Activated CD4-positive, alpha-beta T cell treated with anti-CD3 and anti-CD28 coated beads for 36 hours (primary cell): ENCODE results near the gene AASDHPPT. TPM values are rescaled to one million over a fixed set of nuclear protein-coding genes. Genes with fewer than 3 reads are reported as not detected.

Source experiments
- ATAC-seq: fragments of 200-7000 bp; cut with Tn5 transposase; one replicate; pipeline ENCODE4 v1.10.0; 2021; ENCODE audit warnings: mild to moderate bottlenecking, moderate library complexity
- CTCF ChIA-PET: fragments of 350-600 bp; sonication (Branson Sonifier 250); formaldehyde crosslinking; loops from one replicate; lab custom pipeline; 2021; ENCODE audit warnings: antibody characterized with exemption; lab: Charles Lee
- POLR2A ChIA-PET: fragments of 350-600 bp; sonication (Branson Sonifier 250); formaldehyde crosslinking; loops from one replicate; lab custom pipeline; 2021; ENCODE audit warnings: antibody characterized with exemption, inconsistent platforms; lab: Charles Lee
- DNase-seq: peaks from one replicate; pipeline ENCODE4 v3.0.0-alpha.2; 2020
- H3K27ac Mint-ChIP-seq: one replicate; pipeline ENCODE4 v1.8.0; 2021; ENCODE audit warnings: mixed read lengths
- H3K27me3 Mint-ChIP-seq: one replicate; pipeline ENCODE4 v1.8.0; 2021; ENCODE audit warnings: mixed read lengths
- H3K36me3 Mint-ChIP-seq: one replicate; pipeline ENCODE4 v1.8.0; 2021; ENCODE audit warnings: low read depth, mixed read lengths
- H3K4me1 Mint-ChIP-seq: one replicate; pipeline ENCODE4 v1.8.0; 2021; ENCODE audit warnings: mixed read lengths
- H3K4me3 Mint-ChIP-seq: one replicate; pipeline ENCODE4 v1.8.0; 2021; ENCODE audit warnings: mild to moderate bottlenecking, moderate library complexity, mixed read lengths
- H3K9me3 Mint-ChIP-seq: one replicate; pipeline ENCODE4 v1.8.0; 2021; ENCODE audit warnings: low read depth, mixed read lengths
- intact Hi-C, 2 experiments: fragments of 100-400 bp; cut with DNase I in 1 of 2; cut with micrococcal nuclease in 1 of 2; formaldehyde crosslinking; loops; one replicate each; pipeline versions ENCODE4 v1.14.2 to v1.15.1; 2022 to 2024; cut with DNase I, micrococcal nuclease
- total RNA-seq, 2 experiments: library from RNA; stranded (reverse); gene quantifications; one replicate each; pipeline ENCODE4 v1.2.3, GENCODE V29; 2021

The AASDHPPT gene
- total RNA-seq, 2 experiments from 2014 or later = 28.7 to 51.0 TPM

DNA sequence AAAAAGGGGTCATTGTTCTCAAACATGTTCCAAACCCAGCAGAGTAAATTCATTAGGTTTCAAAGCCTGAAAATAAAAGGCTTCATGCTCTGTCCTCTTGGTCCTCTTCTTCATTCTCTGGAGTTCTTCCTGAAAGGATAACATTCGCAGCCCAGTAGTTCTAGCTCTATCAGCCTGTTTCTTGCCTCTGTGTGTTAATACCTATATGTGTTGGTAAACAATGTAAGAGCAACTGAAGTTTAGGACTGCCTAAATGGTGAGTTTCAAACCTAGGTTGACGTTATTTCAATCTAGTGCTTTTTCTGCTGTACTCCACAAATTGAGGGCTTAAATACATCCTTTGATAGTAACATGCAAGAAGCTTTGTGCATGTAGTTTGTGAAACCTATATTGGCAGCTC is 9.4 kb downstream of the AASDHPPT start:
- intact Hi-C loops = loop anchor here in 1 of 2 experiments (5.0 kb wide), 1 partner anchor 950 kb away; no protein-coding TSS in a partner anchor
- no peaks in the 10 kb centered on the region for H3K9me3 Mint-ChIP-seq

DNA sequence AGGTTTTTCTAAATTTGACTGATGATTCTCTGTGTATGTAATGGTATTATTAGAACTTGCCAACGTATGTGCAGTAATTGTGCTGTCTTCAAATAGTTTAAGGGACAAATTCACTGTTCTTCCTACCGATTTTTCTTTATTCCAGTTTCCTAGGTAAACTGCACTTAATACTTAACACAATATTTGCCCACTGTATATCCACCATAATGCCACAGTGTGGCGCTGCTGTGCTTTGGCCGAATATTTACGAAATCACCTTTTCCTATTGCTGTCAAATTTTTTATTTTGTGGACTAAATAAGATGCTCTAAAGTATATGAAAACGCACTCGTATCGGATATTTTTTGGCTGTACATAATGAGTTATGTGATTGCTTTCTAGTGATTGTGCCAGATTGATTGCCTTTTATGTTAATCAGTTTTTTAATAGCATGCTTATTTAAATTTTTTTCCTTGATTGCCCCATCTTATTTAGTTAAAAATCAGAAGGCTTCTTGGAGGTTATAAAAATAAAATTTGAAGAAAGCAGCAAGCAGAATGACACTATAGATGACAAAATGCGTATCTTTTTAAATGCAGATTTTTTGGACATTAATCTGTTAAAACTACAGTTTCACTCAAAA is 10.5 kb downstream of the AASDHPPT start:
- Mint-ChIP-seq H3K4me1 (peaks cover 64% of the 10 kb centered on the region), H3K4me3 (no peak overlapping the region), H3K27me3 (no peaks in the 10 kb centered on the region), H3K36me3 (peaks cover 32% of the 10 kb centered on the region), H3K27ac (no peak overlapping the region), H3K9me3 (no peaks in the 10 kb centered on the region)
- intact Hi-C loops = loop anchor here in 1 of 2 experiments (2.0 to 5.0 kb wide), 2 partner anchors 45 to 949 kb away; no protein-coding TSS in a partner anchor
- ATAC-seq (no peak), DNase-seq (peak; percentile 70)
- ChIA-PET POLR2A (no interaction called here), CTCF (interaction anchor here (0.6 to 1.6 kb wide), 5 partner anchors 9 to 78 kb away, joined by 3 to 8 read pairs (median 3); partner anchors contain the start of genes AASDHPPT and KBTBD3)

More for the DNA sequence above, 9.4 kb downstream of the AASDHPPT start:
- CTCF ChIA-PET = interaction anchor here (0.6 to 1.6 kb wide), 6 partner anchors 8 to 818 kb away, joined by 3 to 8 read pairs (median 4); partner anchors contain the start of genes AASDHPPT and KBTBD3
- ATAC-seq = no peak
- no peak for DNase-seq
- Mint-ChIP-seq H3K4me1 (peaks cover 58% of the 10 kb centered on the region), H3K27ac (no peak overlapping the region), H3K4me3 (no peak overlapping the region), H3K27me3 (no peaks in the 10 kb centered on the region), H3K36me3 (peaks cover 26% of the 10 kb centered on the region)
- POLR2A ChIA-PET = no interaction called here

DNA sequence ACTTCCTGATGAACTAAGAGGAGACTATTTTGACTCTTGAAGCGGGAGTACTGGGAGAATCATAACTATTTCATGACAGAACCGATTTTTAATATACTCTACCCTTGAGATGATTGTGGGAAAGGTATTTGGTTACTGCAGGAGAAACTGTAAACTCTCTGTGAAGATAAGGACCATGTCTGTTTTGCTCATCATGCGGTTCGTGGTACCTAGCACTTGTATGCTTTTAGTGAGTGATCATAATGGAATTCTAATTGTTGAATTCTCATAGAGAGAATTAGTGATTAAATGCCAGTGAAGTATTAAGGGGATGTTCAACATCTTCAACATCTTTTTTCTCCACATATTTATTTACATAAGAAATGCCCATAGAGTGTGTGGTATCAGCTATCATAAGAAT is 11.4 kb downstream of the AASDHPPT start:
- ChIA-PET POLR2A (no interaction called here), CTCF (no interaction called here)
- intact Hi-C loops = loop anchor here in 1 of 2 experiments (2.0 to 5.0 kb wide), 2 partner anchors 44 to 948 kb away; no protein-coding TSS in a partner anchor
- DNase-seq = no peak
- H3K27me3 Mint-ChIP-seq = no peaks in the 10 kb centered on the region
- H3K4me3 Mint-ChIP-seq = no peak overlapping the region
- peaks cover 29% of the 10 kb centered on the region for H3K36me3 Mint-ChIP-seq
- H3K4me1 Mint-ChIP-seq = peaks cover 59% of the 10 kb centered on the region
- no peaks in the 10 kb centered on the region for H3K9me3 Mint-ChIP-seq
- H3K27ac Mint-ChIP-seq = no peak overlapping the region
- ATAC-seq = no peak

DNA sequence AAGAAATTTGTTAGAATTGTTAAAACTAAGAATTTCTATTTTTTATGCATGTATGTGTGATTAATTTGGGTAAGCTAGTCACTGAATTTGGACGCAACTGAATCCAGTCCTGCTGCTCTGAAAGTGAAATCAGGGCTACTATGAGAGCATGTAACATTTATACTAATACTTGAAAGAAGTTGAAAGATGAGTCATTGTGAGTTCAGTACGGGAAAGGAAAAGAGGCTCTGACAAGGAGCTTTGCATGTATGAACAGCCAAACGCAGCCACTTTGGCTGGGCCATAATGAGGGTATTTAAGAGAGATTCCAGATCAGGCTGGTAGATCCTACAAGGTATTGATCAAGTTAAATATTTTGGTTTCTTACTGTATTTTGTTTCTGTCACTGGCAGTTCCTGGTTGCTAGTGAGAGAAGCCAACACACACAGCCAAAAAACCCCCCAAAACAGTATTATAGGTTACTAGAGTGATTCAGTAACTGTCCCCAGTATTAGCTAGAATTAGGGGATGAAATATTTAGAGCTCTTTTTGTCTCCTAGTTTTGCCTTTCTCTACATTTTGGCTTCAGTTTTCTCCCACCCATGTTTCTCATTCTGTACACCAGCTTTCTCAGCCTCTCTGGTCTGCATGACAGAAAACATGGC is 14.1 kb downstream of the AASDHPPT start:
- intact Hi-C loops = loop anchor here (1.0 to 5.0 kb wide), 3 partner anchors 13 to 69 kb away; partner anchors contain the start of genes AASDHPPT (in 1 of the 2), KBTBD3 (in 1 of the 2) and MSANTD4 (in 1 of the 2)
- H3K27me3 Mint-ChIP-seq = no peaks in the 10 kb centered on the region
- POLR2A ChIA-PET = interaction anchor here (1.6 kb wide), 1 partner anchor 11 kb away, joined by 4 read pairs; no protein-coding TSS in a partner anchor
- peaks cover 47% of the 10 kb centered on the region for H3K4me1 Mint-ChIP-seq
- H3K9me3 Mint-ChIP-seq = no peaks in the 10 kb centered on the region
- H3K4me3 Mint-ChIP-seq = no peak overlapping the region
- DNase-seq (peak; percentile 47), ATAC-seq (peak; percentile 99)
- H3K36me3 Mint-ChIP-seq = peaks cover 41% of the 10 kb centered on the region
- CTCF ChIA-PET = interaction anchor here (0.6 to 1.7 kb wide), 8 partner anchors 11 to 500 kb away, joined by 3 to 5 read pairs (median 4); partner anchors contain the start of genes AASDHPPT and KBTBD3
- H3K27ac Mint-ChIP-seq = peak overlapping the region; percentile 74

DNA sequence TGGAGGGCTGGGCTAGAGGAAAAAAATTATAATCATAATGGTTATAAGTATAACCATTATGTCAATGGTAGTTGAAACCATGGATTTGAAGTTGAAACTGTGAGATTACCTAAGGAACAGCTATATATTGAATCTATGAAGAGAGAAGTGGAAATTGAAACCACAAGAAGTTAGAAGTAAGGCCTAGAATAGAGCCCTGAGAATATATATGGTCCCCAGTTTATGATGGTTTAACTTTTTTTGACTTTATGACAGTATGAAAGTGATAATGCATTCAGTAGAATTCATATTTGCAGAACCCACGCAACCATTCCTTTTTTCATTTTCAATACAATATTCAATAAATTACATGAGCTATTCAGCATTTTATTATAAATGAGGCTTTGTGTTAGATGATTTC is 15.0 kb downstream of the AASDHPPT start:
- no peak for ATAC-seq
- H3K27me3 Mint-ChIP-seq = no peaks in the 10 kb centered on the region
- H3K27ac Mint-ChIP-seq = peak overlapping the region; percentile 74
- DNase-seq = no peak
- H3K4me3 Mint-ChIP-seq = no peak overlapping the region
- POLR2A ChIA-PET = interaction anchor here (1.6 kb wide), 1 partner anchor 11 kb away, joined by 4 read pairs; no protein-coding TSS in a partner anchor
- peaks cover 41% of the 10 kb centered on the region for H3K4me1 Mint-ChIP-seq
- no peaks in the 10 kb centered on the region for H3K9me3 Mint-ChIP-seq
- intact Hi-C loops = loop anchor here in 1 of 2 experiments (5.0 kb wide), 1 partner anchor 70 kb away; the partner anchor contains the start of gene MSANTD4
- CTCF ChIA-PET = interaction anchor here (0.6 to 1.6 kb wide), 4 partner anchors 10 to 15 kb away, joined by 3 to 4 read pairs (median 4); partner anchors contain the start of genes AASDHPPT and KBTBD3
- H3K36me3 Mint-ChIP-seq = peaks cover 48% of the 10 kb centered on the region

DNA sequence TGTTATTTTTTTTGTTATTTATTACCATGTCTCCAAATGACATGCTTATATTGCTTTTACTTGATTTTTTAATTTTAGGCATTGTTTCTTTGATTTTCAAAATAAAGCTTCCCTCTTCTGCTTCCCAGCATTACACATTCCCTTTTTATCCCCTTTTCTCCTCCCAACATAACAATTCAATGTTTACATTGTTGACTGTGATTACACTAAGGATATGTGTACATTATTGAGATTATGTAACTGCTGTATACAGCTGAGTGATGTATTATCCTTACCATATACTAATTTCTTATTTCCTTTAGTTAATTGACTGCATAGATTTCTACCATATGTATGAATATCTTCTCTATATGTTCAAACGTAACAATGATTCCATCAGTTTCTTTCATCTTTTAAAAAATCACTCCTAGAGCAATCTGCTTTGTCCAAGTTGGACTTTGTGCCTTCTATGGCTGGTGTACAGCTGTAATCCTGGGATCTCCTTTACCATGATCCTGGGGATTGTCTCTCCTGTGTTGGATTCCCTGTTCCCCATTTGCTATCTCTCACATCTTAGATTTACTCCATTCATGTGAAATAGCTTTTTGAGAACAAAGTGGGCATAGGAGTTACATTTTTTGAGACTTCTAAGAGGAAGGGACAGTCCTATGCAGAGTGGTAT is 21.6 kb downstream of the AASDHPPT start:
- Mint-ChIP-seq H3K27me3 (no peaks in the 10 kb centered on the region), H3K36me3 (peaks cover 28% of the 10 kb centered on the region), H3K27ac (no peak overlapping the region), H3K9me3 (no peaks in the 10 kb centered on the region), H3K4me3 (no peak overlapping the region), H3K4me1 (no peaks in the 10 kb centered on the region)
- ChIA-PET POLR2A (no interaction called here), CTCF (interaction anchor here (1.7 kb wide), 1 partner anchor 22 kb away, joined by 4 read pairs; the partner anchor contains the start of genes AASDHPPT and KBTBD3)
- ATAC-seq (no peak), DNase-seq (no peak)
- intact Hi-C loops = no loop called here

DNA sequence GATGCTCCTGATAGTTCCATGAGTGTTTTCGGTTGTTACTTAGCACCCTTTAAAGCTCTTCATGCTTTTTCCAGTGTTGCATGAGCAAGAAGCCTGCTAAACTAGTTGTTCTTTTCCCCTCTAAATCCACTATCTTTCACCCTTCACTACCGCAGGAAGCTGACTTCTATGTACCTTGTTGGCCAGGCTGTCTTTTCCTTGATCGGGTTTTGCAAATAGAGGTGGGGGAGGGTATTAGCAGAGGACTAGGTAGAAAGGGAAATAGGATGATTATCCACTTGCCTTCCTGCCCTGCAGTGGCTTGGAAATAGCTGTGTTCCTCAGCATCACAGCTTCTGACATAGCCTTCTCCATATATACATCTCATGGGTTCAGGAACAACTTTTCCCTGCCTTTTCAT is 23.9 kb downstream of the AASDHPPT start:
- DNase-seq (no peak), ATAC-seq (no peak)
- no peak overlapping the region for H3K27ac Mint-ChIP-seq
- peaks cover 16% of the 10 kb centered on the region for H3K36me3 Mint-ChIP-seq
- ChIA-PET POLR2A (interaction anchor here (0.6 kb wide), 1 partner anchor 575 kb away, joined by 7 read pairs; no protein-coding TSS in a partner anchor), CTCF (interaction anchor here (0.8 to 1.3 kb wide), 2 partner anchors 14 to 25 kb away, joined by 3 read pairs; no protein-coding TSS in a partner anchor)
- no peaks in the 10 kb centered on the region for H3K4me1 Mint-ChIP-seq
- H3K4me3 Mint-ChIP-seq = no peak overlapping the region
- no peaks in the 10 kb centered on the region for H3K27me3 Mint-ChIP-seq
- intact Hi-C loops = no loop called here
- H3K9me3 Mint-ChIP-seq = no peaks in the 10 kb centered on the region

DNA sequence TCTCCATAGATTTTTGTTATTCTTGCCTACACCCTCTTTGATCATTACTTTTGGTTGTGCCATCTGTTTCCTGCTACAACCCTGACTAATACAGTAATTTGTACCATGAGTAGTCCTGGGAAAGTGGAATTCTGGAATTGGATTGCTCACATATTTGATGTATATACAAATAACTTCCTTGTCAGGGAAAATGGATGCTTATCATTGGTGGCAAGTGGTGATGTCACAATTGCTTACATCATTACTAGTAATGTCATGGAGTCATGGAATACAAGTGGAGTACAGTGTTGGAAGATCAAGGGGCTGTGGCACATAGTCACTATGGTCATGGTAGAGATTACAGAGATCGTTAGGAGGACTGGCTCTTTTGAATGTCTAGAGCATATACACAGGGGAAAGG is 24.4 kb downstream of the AASDHPPT start:
- no peak overlapping the region for H3K4me3 Mint-ChIP-seq
- POLR2A ChIA-PET = no interaction called here
- no peaks in the 10 kb centered on the region for H3K27me3 Mint-ChIP-seq
- no peak for DNase-seq
- no peaks in the 10 kb centered on the region for H3K4me1 Mint-ChIP-seq
- CTCF ChIA-PET = interaction anchor here (0.7 to 0.8 kb wide), 2 partner anchors 10 to 15 kb away, joined by 3 read pairs; no protein-coding TSS in a partner anchor
- no peaks in the 10 kb centered on the region for H3K9me3 Mint-ChIP-seq
- no peak overlapping the region for H3K27ac Mint-ChIP-seq
- no peak for ATAC-seq
- intact Hi-C loops = no loop called here
- peaks cover 11% of the 10 kb centered on the region for H3K36me3 Mint-ChIP-seq

DNA sequence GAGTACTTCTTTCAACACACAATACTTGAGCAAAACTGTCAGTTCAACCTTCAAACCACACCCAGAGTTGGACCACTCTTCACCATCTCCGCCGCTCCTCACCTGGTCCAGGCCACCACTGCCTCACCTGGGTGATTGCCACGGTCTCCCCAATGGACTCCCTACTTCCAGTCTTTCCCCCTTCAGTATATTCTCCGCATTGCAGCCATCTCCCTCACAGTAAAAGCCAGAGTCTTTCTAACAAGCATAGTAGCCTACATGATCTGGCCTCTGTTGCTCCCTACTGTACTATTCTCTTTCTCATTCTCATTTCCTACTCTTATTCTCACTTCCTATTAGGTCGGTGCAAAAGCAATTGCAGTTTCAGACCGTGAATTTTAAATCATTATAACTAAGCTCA is 28.5 kb downstream of the AASDHPPT start:
- no peaks in the 10 kb centered on the region for H3K27me3 Mint-ChIP-seq
- H3K9me3 Mint-ChIP-seq = no peaks in the 10 kb centered on the region
- H3K36me3 Mint-ChIP-seq = no peaks in the 10 kb centered on the region
- H3K4me1 Mint-ChIP-seq = no peaks in the 10 kb centered on the region
- CTCF ChIA-PET = no interaction called here
- POLR2A ChIA-PET = no interaction called here
- intact Hi-C loops = no loop called here
- H3K4me3 Mint-ChIP-seq = no peak overlapping the region
- no peak for ATAC-seq
- no peak overlapping the region for H3K27ac Mint-ChIP-seq
- no peak for DNase-seq

DNA sequence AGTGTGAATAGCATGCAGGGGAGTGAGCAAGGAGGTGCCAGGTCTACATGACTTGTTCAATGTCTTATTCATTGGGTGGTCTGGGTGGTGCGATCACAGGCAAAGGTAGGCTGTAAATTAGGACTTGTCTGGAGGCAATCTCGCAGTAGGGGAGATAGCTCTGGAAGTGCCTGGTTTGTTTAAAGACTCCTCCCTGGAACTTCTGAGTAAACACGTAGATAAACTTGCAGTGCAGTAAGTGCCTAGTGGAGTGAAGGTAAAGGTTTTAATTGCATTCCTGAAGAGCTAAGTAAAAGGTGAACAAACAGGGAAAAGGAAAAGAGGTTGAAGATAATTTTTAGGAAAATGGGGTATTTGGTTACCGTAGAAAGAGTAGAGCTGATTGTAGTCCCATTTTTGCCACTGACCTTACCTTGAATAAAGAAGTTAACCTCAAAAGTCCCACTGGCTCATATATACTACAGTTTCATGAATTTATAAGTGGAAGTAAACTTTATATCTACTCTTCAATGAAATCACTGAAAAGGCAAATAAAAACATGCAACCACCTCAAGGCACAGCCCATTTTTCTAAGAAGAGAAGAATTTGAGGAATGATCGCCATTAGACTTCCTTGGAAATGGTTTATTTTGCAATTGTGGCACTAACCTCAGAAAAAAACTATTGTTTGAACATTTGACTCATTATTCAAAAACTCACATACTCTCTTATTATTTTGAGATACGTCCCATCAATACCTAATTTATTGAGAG is 44.3 kb downstream of the AASDHPPT start:
- Mint-ChIP-seq H3K9me3 (no peaks in the 10 kb centered on the region), H3K36me3 (no peaks in the 10 kb centered on the region), H3K27ac (no peak overlapping the region), H3K4me1 (no peaks in the 10 kb centered on the region), H3K27me3 (peaks cover 12% of the 10 kb centered on the region), H3K4me3 (no peak overlapping the region)
- intact Hi-C loops = no loop called here
- ChIA-PET CTCF (no interaction called here), POLR2A (no interaction called here)
- ATAC-seq (no peak), DNase-seq (no peak)
